ENCODE data around the gene SUSD2.

DNA sequence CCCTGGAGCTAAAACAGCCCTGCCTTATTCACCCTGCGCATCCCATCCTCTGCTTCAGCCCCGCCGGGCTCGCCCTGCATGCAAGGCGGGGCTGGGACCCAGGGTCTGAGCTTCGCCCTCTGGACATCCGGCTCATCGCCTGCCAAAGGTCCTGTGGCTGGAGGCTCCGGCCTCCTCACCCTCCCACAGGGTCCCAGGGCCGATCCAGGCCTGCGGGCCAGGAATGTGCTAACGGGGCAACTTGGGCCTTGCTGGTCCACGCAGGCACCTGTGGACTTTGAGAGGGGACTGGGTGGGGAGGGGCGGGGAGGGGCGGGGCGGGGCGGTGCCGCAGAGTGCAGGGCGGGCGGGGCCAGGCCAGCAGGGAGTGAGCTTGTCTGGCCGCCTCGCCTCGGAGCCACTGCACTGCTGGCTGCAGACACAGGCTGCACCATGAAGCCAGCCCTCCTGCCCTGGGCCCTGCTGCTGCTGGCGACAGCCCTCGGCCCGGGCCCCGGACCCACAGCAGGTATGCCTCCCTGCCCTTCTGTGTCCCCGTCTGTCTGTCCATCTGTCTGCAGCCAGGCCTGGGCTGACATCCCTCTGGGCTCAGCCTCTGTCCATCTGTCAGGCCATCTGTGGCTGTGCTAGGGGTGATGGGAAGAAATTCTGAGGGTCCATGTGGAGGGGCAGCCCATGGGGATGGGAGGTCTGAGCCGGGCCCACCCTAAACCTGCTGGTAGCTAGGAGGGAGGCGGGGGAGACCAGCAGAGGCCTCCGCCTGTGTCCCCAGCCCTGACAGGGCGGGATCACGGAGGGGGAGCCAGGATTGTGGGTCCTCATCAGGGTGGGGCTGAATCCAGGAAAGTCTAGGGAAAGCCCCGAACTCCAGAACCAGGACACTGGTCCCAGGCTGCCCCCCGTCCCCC, at the start of gene SUSD2:
- no peak for TF ChIP-seq TCF4 (CRISPR knock-in tag; IDR thresholded peaks at IDR 0.05; ENCODE audit: borderline replicate concordance)
- no peak for TF ChIP-seq ZFP30 (CRISPR knock-in tag; IDR thresholded peaks at IDR 0.05)
- TF ChIP-seq ISL1 (CRISPR knock-in tag; IDR thresholded peaks at IDR 0.05), result no peak
- TF ChIP-seq, protein P1, sequence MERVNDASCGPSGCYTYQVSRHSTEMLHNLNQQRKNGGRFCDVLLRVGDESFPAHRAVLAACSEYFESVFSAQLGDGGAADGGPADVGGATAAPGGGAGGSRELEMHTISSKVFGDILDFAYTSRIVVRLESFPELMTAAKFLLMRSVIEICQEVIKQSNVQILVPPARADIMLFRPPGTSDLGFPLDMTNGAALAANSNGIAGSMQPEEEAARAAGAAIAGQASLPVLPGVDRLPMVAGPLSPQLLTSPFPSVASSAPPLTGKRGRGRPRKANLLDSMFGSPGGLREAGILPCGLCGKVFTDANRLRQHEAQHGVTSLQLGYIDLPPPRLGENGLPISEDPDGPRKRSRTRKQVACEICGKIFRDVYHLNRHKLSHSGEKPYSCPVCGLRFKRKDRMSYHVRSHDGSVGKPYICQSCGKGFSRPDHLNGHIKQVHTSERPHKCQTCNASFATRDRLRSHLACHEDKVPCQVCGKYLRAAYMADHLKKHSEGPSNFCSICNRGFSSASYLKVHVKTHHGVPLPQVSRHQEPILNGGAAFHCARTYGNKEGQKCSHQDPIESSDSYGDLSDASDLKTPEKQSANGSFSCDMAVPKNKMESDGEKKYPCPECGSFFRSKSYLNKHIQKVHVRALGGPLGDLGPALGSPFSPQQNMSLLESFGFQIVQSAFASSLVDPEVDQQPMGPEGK (CRISPR knock-in tag; IDR thresholded peaks at IDR 0.05; ENCODE audit: borderline replicate concordance), result no peak

Measured in SK-N-SH treated with all-trans-retinoic acid at 6 μM for 48 hours (cell line).